GM12878 (cell line): ENCODE results near the gene AKAP13. TPM values are rescaled to one million over a fixed set of nuclear protein-coding genes. Genes with fewer than 3 reads are reported as not detected.

Experiments used
- ATAC-seq: fragments of 200-7000 bp; cut with Tn5 transposase; 3 replicates; pipeline ENCODE4 v1.9.1; 2020; ENCODE audit warnings: mild to moderate bottlenecking, moderate library complexity
- BruUV-seq: library from RNA; stranded (reverse); fragments of 400-500 nt; replicated peaks from 2 replicates; lab custom pipeline; 2021; lab: Mats Ljungman, UMichigan
- CTCF ChIA-PET: fragments of 300-600 bp; sonication (Branson Sonifier 250); formaldehyde crosslinking; extraction: SDS; loops from one replicate; lab custom pipeline; 2021; ENCODE audit warnings: inconsistent platforms; lab: Yijun Ruan, JAX
- POLR2A ChIA-PET: fragments of 350-600 bp; formaldehyde crosslinking; extraction: SDS; loops from one replicate; lab custom pipeline; 2021; ENCODE audit warnings: inconsistent platforms; lab: Charles Lee
- RAD21 ChIA-PET: fragments of 300-600 bp; sonication (Branson Sonifier 250); formaldehyde crosslinking; loops from one replicate; lab custom pipeline; 2023; ENCODE audit warnings: antibody characterized with exemption; ENCODE audit not compliant: unreplicated experiment; lab: Charles Lee
- SMC1A ChIA-PET: fragments of 300-600 bp; sonication (Branson Sonifier 250); formaldehyde crosslinking; loops from one replicate; lab custom pipeline; 2023; ENCODE audit not compliant: unreplicated experiment, uncharacterized antibody; lab: Charles Lee
- DNase-seq: peaks from one replicate; pipeline ENCODE4 v3.0.0-alpha.2; 2011; ENCODE audit warnings: low read depth, low spot score
- FAIRE-seq: peaks from 3 replicates; lab custom pipeline; 2011; peaks lifted over from hg19 to GRCh38; lab: Jason Lieb, UNC
- H2AFZ ChIP-seq: 2 replicates; pipeline ENCODE4 v1.6.0; 2011; ENCODE audit warnings: low read depth, low read length, control low read depth; ENCODE audit not compliant: control insufficient read depth
- H3K27ac ChIP-seq: 2 replicates; pipeline ENCODE4 v1.5.1; 2011; ENCODE audit warnings: control low read depth; ENCODE audit not compliant: control insufficient read depth, insufficient read depth
- H3K27me3 ChIP-seq, 2 experiments: replicated peaks in 1 of 2; 2 replicates each; pipeline versions ENCODE4 v1.6.0 to v1.6.1; 2011; ENCODE audit warnings: low read length in 1 of 2; ENCODE audit not compliant: control insufficient read depth in 2 of 2, insufficient read depth in 2 of 2
- H3K36me3 ChIP-seq, 2 experiments: 2 replicates each; pipeline ENCODE4 v1.5.1; 2011; ENCODE audit warnings: low read length in 1 of 2; ENCODE audit not compliant: control insufficient read depth in 2 of 2, insufficient read depth in 2 of 2
- H3K4me1 ChIP-seq: 2 replicates; pipeline ENCODE4 v1.6.1; 2011; ENCODE audit warnings: mild to moderate bottlenecking, low read length, moderate library complexity, mixed read lengths; ENCODE audit not compliant: control insufficient read depth, insufficient read depth
- H3K4me2 ChIP-seq: 2 replicates; pipeline ENCODE4 v1.6.0; 2011; ENCODE audit warnings: control low read depth; ENCODE audit not compliant: control insufficient read depth, insufficient read depth
- H3K4me3 ChIP-seq: fragments of 200-600 bp; sonication (generic); 2 replicates; pipeline ENCODE4 v1.5.1; 2016
- H3K79me2 ChIP-seq: 2 replicates; pipeline ENCODE4 v1.6.0; 2011; ENCODE audit warnings: low read length; ENCODE audit not compliant: control insufficient read depth, insufficient read depth
- H3K9ac ChIP-seq: 2 replicates; pipeline ENCODE4 v1.8.0; 2011; ENCODE audit warnings: low read length, control low read depth, mixed read lengths; ENCODE audit not compliant: control insufficient read depth, insufficient read depth
- H3K9me3 ChIP-seq: replicated peaks from 3 replicates; pipeline ENCODE4 v1.5.1; 2011; ENCODE audit warnings: mild to moderate bottlenecking, low read length; ENCODE audit not compliant: control insufficient read depth, insufficient read depth
- H4K20me1 ChIP-seq: 2 replicates; pipeline ENCODE4 v1.6.0; 2011; ENCODE audit not compliant: control insufficient read depth, insufficient read depth
- EED ChIP-seq: sonication (generic); IDR thresholded peaks from 2 replicates; pipeline ENCODE4 v1.6.1; 2016; ENCODE audit warnings: antibody characterized with exemption, low read depth
- ETV6 ChIP-seq, 2 experiments: fragments of 450-650 bp in 1 of 2; IDR thresholded peaks in 1 of 2; conservative IDR thresholded peaks in 1 of 2; 2 replicates each; pipeline ENCODE4 v1.6.1; 2014; ENCODE audit warnings: antibody characterized with exemption in 1 of 2, borderline replicate concordance in 1 of 2, low read depth in 1 of 2, mild to moderate bottlenecking in 1 of 2, moderate library complexity in 1 of 2
- IKZF2 ChIP-seq, 2 experiments: fragments of 450-650 bp; IDR thresholded peaks; 2 replicates each; pipeline ENCODE4 v1.6.1; 2017; ENCODE audit warnings: mild to moderate bottlenecking in 2 of 2, moderate library complexity in 2 of 2
- JUNB ChIP-seq: IDR thresholded peaks from 2 replicates; pipeline ENCODE4 v1.6.1; 2016; ENCODE audit warnings: antibody characterized with exemption, mild to moderate bottlenecking
- NFYA ChIP-seq: IDR thresholded peaks from 2 replicates; pipeline ENCODE4 v1.6.1; 2011; ENCODE audit warnings: low read depth, mild to moderate bottlenecking, low read length, improper control_type of control experiment, borderline replicate concordance
- NFYB ChIP-seq: IDR thresholded peaks from 2 replicates; pipeline ENCODE4 v1.6.1; 2011; ENCODE audit warnings: low read depth, mild to moderate bottlenecking, low read length, improper control_type of control experiment, moderate library complexity; ENCODE audit not compliant: insufficient read depth
- PAX5 ChIP-seq: IDR thresholded peaks from 2 replicates; pipeline ENCODE4 v1.6.1; 2011; ENCODE audit warnings: low read depth, low read length, borderline replicate concordance
- PAX8 ChIP-seq: fragments of 450-650 bp; IDR thresholded peaks from 2 replicates; pipeline ENCODE4 v1.6.1; 2017; ENCODE audit warnings: mild to moderate bottlenecking, moderate library complexity
- RB1 ChIP-seq: fragments of 450-650 bp; formaldehyde crosslinking; IDR thresholded peaks from 2 replicates; pipeline ENCODE4 v1.6.1; 2017; ENCODE audit warnings: mild to moderate bottlenecking, borderline replicate concordance
- SMARCA5 ChIP-seq: fragments of 450-650 bp; IDR thresholded peaks from 2 replicates; pipeline ENCODE4 v1.6.1; 2017; ENCODE audit warnings: mild to moderate bottlenecking
- STAT1 ChIP-seq: fragments of 450-650 bp; conservative IDR thresholded peaks from 2 replicates; pipeline ENCODE4 v1.6.1; 2014; ENCODE audit warnings: antibody characterized with exemption, mild to moderate bottlenecking
- TAF1 ChIP-seq: IDR thresholded peaks from 2 replicates; pipeline ENCODE4 v1.6.1; 2011; ENCODE audit warnings: mild to moderate bottlenecking, low read depth, low read length, borderline replicate concordance
- TCF12 ChIP-seq: IDR thresholded peaks from 2 replicates; pipeline ENCODE4 v1.6.1; 2011; ENCODE audit warnings: low read depth, mild to moderate bottlenecking, low read length
- TCF3 ChIP-seq: IDR thresholded peaks from 2 replicates; pipeline ENCODE4 v1.6.1; 2012; ENCODE audit warnings: low read depth, mild to moderate bottlenecking, low read length, borderline replicate concordance; ENCODE audit not compliant: insufficient read depth
- YBX1 ChIP-seq: fragments of 450-650 bp; IDR thresholded peaks from 2 replicates; pipeline ENCODE4 v1.6.1; 2016; ENCODE audit warnings: antibody characterized with exemption
- ZNF274 ChIP-seq: IDR thresholded peaks from one replicate; pipeline ENCODE4 v1.8.0; 2011; ENCODE audit not compliant: insufficient read length, insufficient read depth
- ZNF384 ChIP-seq: IDR thresholded peaks from 2 replicates; pipeline ENCODE4 v1.6.1; 2012; ENCODE audit warnings: low read depth, mild to moderate bottlenecking, low read length, improper control_type of control experiment, borderline replicate concordance
- ZZZ3 ChIP-seq: IDR thresholded peaks from 2 replicates; pipeline ENCODE4 v1.6.1; 2011; ENCODE audit warnings: low read depth; ENCODE audit not compliant: control insufficient read depth, insufficient read length
- WGBS: methylation state at CpG from one replicate; pipeline ENCODE4 v1.1.6; 2016; ENCODE audit warnings: low lambda C conversion rate; ENCODE audit not compliant: insufficient replicate concordance, insufficient coverage; ENCODE audit errors: missing lambda C conversion rate; 5-methylcytosine and 5-hydroxymethylcytosine counted together
- in situ Hi-C: fragments of 300-500 bp; cut with MboI; formaldehyde crosslinking; loops from 9 replicates; pipeline ENCODE4 v1.14.3; 2018; ENCODE audit warnings: mixed read lengths
- intact Hi-C: fragments of 100-400 bp; cut with micrococcal nuclease; formaldehyde crosslinking; loops from one replicate; pipeline ENCODE4 v1.14.2; 2022; ENCODE audit not compliant: unreplicated experiment
- polyA plus RNA-seq, 11 experiments: library from polyadenylated mRNA; depleted of rRNA in 4 of 11; unstranded in 6 of 11; stranded (reverse) in 5 of 11; fragments of >200 nt; fragmentation: Nextera tagmentation in 4 of 11; fragmentation: Illumina TruSeq in 1 of 11; extraction: Ambion mirVana in 4 of 11; extraction: Trizol in 1 of 11; gene quantifications; 1 replicate in 1 of 11; 2 replicates in 10 of 11; pipeline versions ENCODE4 v1.2.1 to v1.2.3, GENCODE V29; 2011 to 2016; ENCODE audit warnings: inconsistent platforms in 2 of 11, missing spikeins in 2 of 11, low read depth in 1 of 11
- total RNA-seq, 4 experiments: library from RNA; depleted of rRNA in 3 of 4; stranded (reverse); fragments of >200 nt in 3 of 4; fragmentation: Illumina TruSeq in 1 of 4; extraction: Trizol in 1 of 4; gene quantifications; 2 replicates each; pipeline versions ENCODE4 v1.2.1 to v1.2.3, GENCODE V29; 2013 to 2021
- TF ChIP-seq, protein P1 (sequence below): fragments of 450-650 bp; conservative IDR thresholded peaks from 2 replicates; pipeline ENCODE4 v1.6.1; 2017; ENCODE audit warnings: mild to moderate bottlenecking, moderate library complexity
- TF ChIP-seq, protein P2 (sequence below): fragments of 450-650 bp; IDR thresholded peaks from 2 replicates; pipeline ENCODE4 v1.6.1; 2017; ENCODE audit warnings: mild to moderate bottlenecking, moderate library complexity

Gene AKAP13
- total and polyA plus RNA-seq, 10 of the 15 experiments (the other 5 are each of a cell fraction or from before 2014, with no cell fraction given), result 14.4 to 74.9 (median 55.1) TPM

DNA sequence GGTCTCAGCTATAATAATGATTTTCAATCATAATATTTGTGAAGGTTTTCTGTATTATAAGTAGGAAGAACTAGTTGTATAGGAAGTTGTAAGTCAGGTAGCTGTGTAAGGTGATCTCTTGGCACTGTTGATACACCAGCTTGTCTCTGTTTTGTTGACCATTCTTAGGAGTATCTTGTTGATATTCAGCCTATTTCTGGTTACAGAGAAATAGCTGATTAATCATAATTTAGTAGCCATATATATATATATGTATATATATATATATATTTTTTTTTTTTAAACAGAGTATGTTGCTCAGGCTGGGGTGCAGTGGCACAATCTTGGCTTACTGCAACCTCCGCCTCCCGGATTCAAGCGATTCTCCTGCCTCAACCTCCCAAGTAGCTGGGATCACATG lies 20.2 kb downstream of the AKAP13 start:
- Histone ChIP-seq H4K20me1 (no peaks in the 10 kb centered on the region; the same call in 1 of the 2 replicates), H3K4me1 (peaks cover 42% of the 10 kb centered on the region), H2AFZ (no peak overlapping the region), H3K27ac (no peak overlapping the region), H3K36me3 (no peaks in the 10 kb centered on the region), H3K4me3 (no peak overlapping the region), H3K27me3 (no peaks in the 10 kb centered on the region), H3K9me3 (no peaks in the 10 kb centered on the region), H3K79me2 (peaks cover 86% of the 10 kb centered on the region), H3K4me2 (peak overlapping the region; percentile 96; the same call in 1 of the 2 replicates), H3K9ac (no peak overlapping the region)
- intact Hi-C loops (loop anchor here (1.0 to 10.0 kb wide), 2 partner anchors 13 to 304 kb away; no protein-coding TSS in a partner anchor), in situ Hi-C loops (no loop called here)
- BruUV-seq, result no TSS peak
- FAIRE-seq (no peak), ATAC-seq (no peak), DNase-seq (no peak)
- ChIA-PET RAD21 (interaction anchor here (1.4 to 6.9 kb wide), 4 partner anchors 9 to 70 kb away, joined by 6 to 93 read pairs (median 10); no protein-coding TSS in a partner anchor), CTCF (interaction anchor here (1.4 to 7.6 kb wide), 3 partner anchors 12 to 105 kb away, joined by 3 to 109 read pairs (median 11); no protein-coding TSS in a partner anchor), POLR2A (interaction anchor here (1.0 to 2.4 kb wide), 5 partner anchors 13 to 20 kb away, joined by 3 to 10 read pairs (median 5); partner anchors contain the start of gene AKAP13), SMC1A (interaction anchor here (0.9 to 6.4 kb wide), 10 partner anchors 12 to 158 kb away, joined by 3 to 89 read pairs (median 4); no protein-coding TSS in a partner anchor)
- 82% methylated on average over 3 of the region's 3 CpGs for WGBS
- TF ChIP-seq ETV6 (conservative IDR thresholded peaks at IDR 0.05 in 1 of 2, IDR thresholded peaks at IDR 0.05 in 1 of 2; ENCODE audit: borderline replicate concordance in 1 of 2, low read depth in 1 of 2), result no peak
- TF ChIP-seq EED, result no peak
- TF ChIP-seq, protein P1, sequence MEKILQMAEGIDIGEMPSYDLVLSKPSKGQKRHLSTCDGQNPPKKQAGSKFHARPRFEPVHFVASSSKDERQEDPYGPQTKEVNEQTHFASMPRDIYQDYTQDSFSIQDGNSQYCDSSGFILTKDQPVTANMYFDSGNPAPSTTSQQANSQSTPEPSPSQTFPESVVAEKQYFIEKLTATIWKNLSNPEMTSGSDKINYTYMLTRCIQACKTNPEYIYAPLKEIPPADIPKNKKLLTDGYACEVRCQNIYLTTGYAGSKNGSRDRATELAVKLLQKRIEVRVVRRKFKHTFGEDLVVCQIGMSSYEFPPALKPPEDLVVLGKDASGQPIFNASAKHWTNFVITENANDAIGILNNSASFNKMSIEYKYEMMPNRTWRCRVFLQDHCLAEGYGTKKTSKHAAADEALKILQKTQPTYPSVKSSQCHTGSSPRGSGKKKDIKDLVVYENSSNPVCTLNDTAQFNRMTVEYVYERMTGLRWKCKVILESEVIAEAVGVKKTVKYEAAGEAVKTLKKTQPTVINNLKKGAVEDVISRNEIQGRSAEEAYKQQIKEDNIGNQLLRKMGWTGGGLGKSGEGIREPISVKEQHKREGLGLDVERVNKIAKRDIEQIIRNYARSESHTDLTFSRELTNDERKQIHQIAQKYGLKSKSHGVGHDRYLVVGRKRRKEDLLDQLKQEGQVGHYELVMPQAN, result no peak
- no peak for TF ChIP-seq NFYB
- TF ChIP-seq, protein P2, sequence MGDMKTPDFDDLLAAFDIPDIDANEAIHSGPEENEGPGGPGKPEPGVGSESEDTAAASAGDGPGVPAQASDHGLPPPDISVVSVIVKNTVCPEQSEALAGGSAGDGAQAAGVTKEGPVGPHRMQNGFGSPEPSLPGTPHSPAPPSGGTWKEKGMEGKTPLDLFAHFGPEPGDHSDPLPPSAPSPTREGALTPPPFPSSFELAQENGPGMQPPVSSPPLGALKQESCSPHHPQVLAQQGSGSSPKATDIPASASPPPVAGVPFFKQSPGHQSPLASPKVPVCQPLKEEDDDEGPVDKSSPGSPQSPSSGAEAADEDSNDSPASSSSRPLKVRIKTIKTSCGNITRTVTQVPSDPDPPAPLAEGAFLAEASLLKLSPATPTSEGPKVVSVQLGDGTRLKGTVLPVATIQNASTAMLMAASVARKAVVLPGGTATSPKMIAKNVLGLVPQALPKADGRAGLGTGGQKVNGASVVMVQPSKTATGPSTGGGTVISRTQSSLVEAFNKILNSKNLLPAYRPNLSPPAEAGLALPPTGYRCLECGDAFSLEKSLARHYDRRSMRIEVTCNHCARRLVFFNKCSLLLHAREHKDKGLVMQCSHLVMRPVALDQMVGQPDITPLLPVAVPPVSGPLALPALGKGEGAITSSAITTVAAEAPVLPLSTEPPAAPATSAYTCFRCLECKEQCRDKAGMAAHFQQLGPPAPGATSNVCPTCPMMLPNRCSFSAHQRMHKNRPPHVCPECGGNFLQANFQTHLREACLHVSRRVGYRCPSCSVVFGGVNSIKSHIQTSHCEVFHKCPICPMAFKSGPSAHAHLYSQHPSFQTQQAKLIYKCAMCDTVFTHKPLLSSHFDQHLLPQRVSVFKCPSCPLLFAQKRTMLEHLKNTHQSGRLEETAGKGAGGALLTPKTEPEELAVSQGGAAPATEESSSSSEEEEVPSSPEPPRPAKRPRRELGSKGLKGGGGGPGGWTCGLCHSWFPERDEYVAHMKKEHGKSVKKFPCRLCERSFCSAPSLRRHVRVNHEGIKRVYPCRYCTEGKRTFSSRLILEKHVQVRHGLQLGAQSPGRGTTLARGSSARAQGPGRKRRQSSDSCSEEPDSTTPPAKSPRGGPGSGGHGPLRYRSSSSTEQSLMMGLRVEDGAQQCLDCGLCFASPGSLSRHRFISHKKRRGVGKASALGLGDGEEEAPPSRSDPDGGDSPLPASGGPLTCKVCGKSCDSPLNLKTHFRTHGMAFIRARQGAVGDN, result no peak
- TF ChIP-seq ZNF384, result no peak
- TF ChIP-seq TCF3, result no peak
- TF ChIP-seq PAX8, result no peak
- no peak for TF ChIP-seq TCF12
- TF ChIP-seq JUNB, result no peak
- no peak for TF ChIP-seq RB1
- no peak for TF ChIP-seq TAF1
- TF ChIP-seq IKZF2 (IDR thresholded peaks at IDR 0.05), result no peak
- no peak for TF ChIP-seq PAX5
- TF ChIP-seq ZZZ3, result no peak
- no peak for TF ChIP-seq ZNF274
- TF ChIP-seq NFYA, result no peak
- TF ChIP-seq SMARCA5, result no peak
- no peak for TF ChIP-seq STAT1
- TF ChIP-seq YBX1, result no peak
